GM12891 (cell line): ENCODE results near the gene PTPN4.

ENCODE experiments used
- PAX5 ChIP-seq: IDR thresholded peaks from 2 replicates; pipeline ENCODE4 v1.6.1; 2011; ENCODE audit warnings: low read length, moderate library complexity, mild to moderate bottlenecking; ENCODE audit not compliant: insufficient read depth, severe bottlenecking
- POLR2A ChIP-seq: IDR thresholded peaks from 2 replicates; pipeline ENCODE4 v1.6.1; 2011; ENCODE audit warnings: low read depth, low read length, control low read depth
- POLR2AphosphoS5 ChIP-seq: IDR thresholded peaks from 2 replicates; pipeline ENCODE4 v1.6.1; 2011; ENCODE audit warnings: low read depth, low read length, control low read depth
- POU2F2 ChIP-seq: IDR thresholded peaks from 2 replicates; pipeline ENCODE4 v1.6.1; 2011; ENCODE audit warnings: low read depth, mild to moderate bottlenecking, control low read depth, low read length, moderate library complexity
- SPI1 ChIP-seq: IDR thresholded peaks from 2 replicates; pipeline ENCODE4 v1.6.1; 2011; ENCODE audit warnings: low read depth, low read length, control low read depth
- TAF1 ChIP-seq: IDR thresholded peaks from 2 replicates; pipeline ENCODE4 v1.6.1; 2011; ENCODE audit warnings: low read depth, low read length, control low read depth

DNA sequence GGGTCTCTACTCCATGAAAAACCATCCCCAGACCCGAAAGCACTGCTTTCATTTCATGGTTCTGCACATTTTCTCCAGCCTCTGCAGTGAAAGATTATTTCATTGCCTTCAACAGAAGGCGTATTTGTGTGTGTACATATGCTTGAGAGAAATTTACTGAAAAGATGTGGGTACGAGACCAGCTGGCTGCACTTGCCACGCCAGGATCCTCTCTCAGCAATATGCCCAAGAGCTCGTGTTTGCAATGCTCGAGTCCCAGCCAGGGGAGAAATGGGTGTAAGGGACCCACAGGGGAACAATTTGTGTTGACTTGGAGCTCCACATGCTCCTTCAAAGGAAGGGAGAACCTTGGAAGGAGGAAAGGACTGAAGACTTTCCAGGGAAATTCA is 43.4 kb upstream of the PTPN4 start:
- TF ChIP-seq POLR2A: no peak
- no peak for TF ChIP-seq POLR2AphosphoS5
- no peak for TF ChIP-seq SPI1
- TF ChIP-seq PAX5: no peak
- TF ChIP-seq TAF1: no peak
- TF ChIP-seq POU2F2: no peak
